Stimulated activated naive CD8-positive, alpha-beta T cell treated with anti-CD3 and anti-CD28 coated beads, Interleukin-15, Interleukin-2, amounts not matched to agents 100 ng/mL and 50 ng/mL, for 24 hours (primary cell): ENCODE data around the gene FPGT.
"Not testable (repeated sequence)": the region's sequence is repeated elsewhere in the genome, so short reads cannot be mapped to it uniquely, and the experiment has no call there.

ENCODE experiments used
- H3K27ac Mint-ChIP-seq: one replicate; pipeline ENCODE4 v1.8.0; 2021; ENCODE audit warnings: mild to moderate bottlenecking, mixed read lengths
- H3K27me3 Mint-ChIP-seq: one replicate; pipeline ENCODE4 v1.8.0; 2021; ENCODE audit warnings: mixed read lengths
- H3K36me3 Mint-ChIP-seq: one replicate; pipeline ENCODE4 v1.8.0; 2021; ENCODE audit warnings: low read depth, mixed read lengths
- H3K4me1 Mint-ChIP-seq: one replicate; pipeline ENCODE4 v1.8.0; 2021; ENCODE audit warnings: low read depth, mixed read lengths
- H3K4me3 Mint-ChIP-seq: one replicate; pipeline ENCODE4 v1.8.0; 2021; ENCODE audit warnings: mild to moderate bottlenecking, mixed read lengths
- H3K9me3 Mint-ChIP-seq: one replicate; pipeline ENCODE4 v1.8.0; 2021; ENCODE audit warnings: mixed read lengths

FPGT gene

GRCh38 chr1:74236440-74236839 lies 38.4 kb downstream of the FPGT start:
- Mint-ChIP-seq H3K4me1 (no peaks in the 10 kb centered on the region), H3K27me3 (no peaks in the 10 kb centered on the region), H3K4me3 (no peak overlapping the region), H3K9me3 (peaks cover 4% of the 10 kb centered on the region), H3K36me3 (no peaks in the 10 kb centered on the region), H3K27ac (no peak overlapping the region)

GRCh38 chr1:74237035-74237434 lies 39.0 kb downstream of the FPGT start:
- no peak overlapping the region for H3K4me3 Mint-ChIP-seq
- H3K4me1 Mint-ChIP-seq, result no peaks in the 10 kb centered on the region
- H3K9me3 Mint-ChIP-seq, result peaks cover 3% of the 10 kb centered on the region
- H3K27me3 Mint-ChIP-seq, result no peaks in the 10 kb centered on the region
- H3K27ac Mint-ChIP-seq, result no peak overlapping the region
- H3K36me3 Mint-ChIP-seq, result no peaks in the 10 kb centered on the region

DNA sequence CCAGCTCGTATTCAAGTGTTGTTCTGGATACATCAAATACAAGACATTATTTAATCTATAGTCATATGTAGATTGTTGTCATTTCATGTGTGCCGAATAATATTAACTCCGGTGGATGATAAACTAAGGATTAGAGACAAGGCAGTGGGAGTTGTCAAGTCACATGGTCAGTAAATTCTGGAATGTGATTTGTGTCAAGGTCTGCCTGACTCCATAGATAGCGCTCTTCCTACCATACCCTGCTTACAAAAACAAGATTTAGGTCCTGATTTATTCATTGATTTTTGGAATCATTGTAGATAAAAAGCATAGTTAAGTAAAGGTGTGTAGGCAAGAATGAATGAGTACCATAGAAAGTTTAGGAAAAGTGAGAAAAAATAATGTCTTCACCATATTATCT lies 39.7 kb downstream of the FPGT start:
- no peak overlapping the region for H3K4me3 Mint-ChIP-seq
- no peaks in the 10 kb centered on the region for H3K4me1 Mint-ChIP-seq
- H3K9me3 Mint-ChIP-seq, result no peaks in the 10 kb centered on the region
- H3K27me3 Mint-ChIP-seq, result no peaks in the 10 kb centered on the region
- no peak overlapping the region for H3K27ac Mint-ChIP-seq
- H3K36me3 Mint-ChIP-seq, result no peaks in the 10 kb centered on the region

DNA sequence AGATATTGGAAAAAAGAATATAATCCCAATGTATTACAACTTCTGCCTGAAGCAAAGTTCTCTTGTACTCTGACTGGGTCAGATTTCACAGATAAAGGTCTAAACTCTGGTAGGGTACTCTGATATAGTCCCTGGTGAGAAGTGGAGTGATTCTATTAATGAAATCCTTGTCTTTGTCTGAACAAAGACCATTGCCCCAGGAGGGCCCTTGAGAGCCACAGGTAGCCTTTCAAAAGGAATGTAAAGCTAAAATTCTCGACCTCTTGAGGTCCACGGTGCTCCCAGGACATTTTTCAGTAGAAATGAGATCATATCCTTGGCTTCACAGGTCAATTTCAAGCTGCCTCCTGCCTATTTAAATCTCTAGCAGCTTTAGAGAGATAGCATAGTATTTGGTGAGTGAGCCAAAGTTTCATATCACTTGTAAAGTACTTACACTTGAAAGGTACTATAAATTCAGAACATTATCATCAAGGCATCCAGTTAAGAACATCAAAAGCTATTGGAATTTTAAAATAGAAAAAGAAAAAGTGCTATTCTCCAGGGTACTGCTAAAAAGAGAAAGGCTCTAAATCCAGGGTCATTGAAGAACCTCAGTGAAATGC lies 47.2 kb downstream of the FPGT start:
- Mint-ChIP-seq H3K4me1 (no peaks in the 10 kb centered on the region), H3K27me3 (no peaks in the 10 kb centered on the region), H3K36me3 (no peaks in the 10 kb centered on the region), H3K9me3 (no peaks in the 10 kb centered on the region), H3K27ac (no peak overlapping the region), H3K4me3 (no peak overlapping the region)

DNA sequence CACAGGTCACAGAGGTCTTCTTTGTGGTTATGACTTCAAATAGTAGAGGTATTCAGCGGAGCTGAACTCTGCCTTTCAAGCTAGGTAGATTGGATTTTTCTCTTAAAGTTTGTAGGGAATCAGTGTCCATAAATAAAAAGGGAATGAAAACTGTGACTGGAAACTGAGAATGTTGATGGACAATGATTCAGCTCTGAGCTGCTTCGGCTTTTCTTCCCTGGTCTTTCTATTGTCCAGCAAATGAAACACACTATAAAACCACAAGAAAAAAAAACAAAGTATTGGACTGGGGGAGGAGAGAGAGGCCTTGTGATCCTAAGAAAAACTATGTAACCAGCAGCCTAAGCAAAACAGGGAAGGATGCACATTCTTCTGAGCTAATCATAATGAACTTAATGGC lies 48.3 kb downstream of the FPGT start:
- no peaks in the 10 kb centered on the region for H3K4me1 Mint-ChIP-seq
- H3K27ac Mint-ChIP-seq, result no peak overlapping the region
- no peak overlapping the region for H3K4me3 Mint-ChIP-seq
- no peaks in the 10 kb centered on the region for H3K27me3 Mint-ChIP-seq
- no peaks in the 10 kb centered on the region for H3K9me3 Mint-ChIP-seq
- no peaks in the 10 kb centered on the region for H3K36me3 Mint-ChIP-seq

- Mint-ChIP-seq H3K4me1 (no peaks in the 10 kb centered on the region), H3K4me3 (no peak overlapping the region), H3K27me3 (no peaks in the 10 kb centered on the region), H3K27ac (no peak overlapping the region), H3K36me3 (no peaks in the 10 kb centered on the region), H3K9me3 (no peaks in the 10 kb centered on the region)
Measured at GRCh38 chr1:74247881-74248528, 50.0 kb downstream of the FPGT start.

DNA sequence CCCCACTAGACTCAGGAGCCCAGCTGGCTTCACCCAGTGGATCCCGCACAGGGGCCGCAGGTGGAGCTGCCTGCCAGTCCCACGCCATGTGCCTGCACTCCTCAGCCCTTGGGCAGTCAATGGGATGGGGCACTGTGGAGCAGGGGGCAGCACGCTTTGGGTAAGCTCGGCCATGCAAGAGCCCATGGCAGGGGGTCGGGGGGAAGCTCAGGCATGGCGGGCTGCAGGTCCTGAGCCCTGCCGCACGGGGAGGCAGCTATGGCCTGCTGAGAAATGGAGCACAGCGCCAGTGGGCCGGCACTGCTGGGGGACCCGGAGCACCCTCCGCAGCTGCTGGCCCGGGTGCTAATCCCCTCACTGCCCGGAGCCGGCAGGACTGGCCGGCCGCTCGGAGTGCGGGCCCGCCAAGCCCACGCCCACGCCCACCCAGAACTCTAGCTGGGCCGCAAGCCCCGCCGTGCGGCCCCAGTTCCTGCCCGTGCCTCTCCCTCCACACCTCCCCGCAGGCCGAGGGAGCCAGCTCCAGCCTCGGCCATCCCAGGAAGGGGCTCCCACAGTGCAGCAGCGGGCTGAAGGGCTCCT lies 55.3 kb downstream of the FPGT start:
- H3K36me3 Mint-ChIP-seq, H3K4me1 Mint-ChIP-seq, H3K27ac Mint-ChIP-seq, H3K27me3 Mint-ChIP-seq, H3K9me3 Mint-ChIP-seq, H3K4me3 Mint-ChIP-seq: not testable (repeated sequence)
